Thyroid gland (tissue), 4 donors: ENCODE results near the gene ATXN7L2.

ENCODE experiments used
- CTCF ChIP-seq, 6 experiments: fragments of 200-600 bp in 3 of 6; fragments of 450-650 bp in 3 of 6; sonication (generic) in 3 of 6; IDR thresholded peaks; one replicate each; pipeline ENCODE4 v1.5.1; 2016 to 2019; ENCODE audit warnings: antibody characterized with exemption in 6 of 6, mild to moderate bottlenecking in 2 of 6, inconsistent platforms in 1 of 6, moderate library complexity in 1 of 6
- POLR2A ChIP-seq, 2 donors: fragments of 450-650 bp; IDR thresholded peaks; one replicate each; pipeline ENCODE4 v1.6.1; 2017; ENCODE audit warnings: antibody characterized with exemption in 2 of 2, mild to moderate bottlenecking in 2 of 2, moderate library complexity in 1 of 2

GRCh38 chr1:109477821-109478220 lies 5.9 kb upstream of the ATXN7L2 start:
- no peak for TF ChIP-seq CTCF (IDR thresholded peaks at IDR 0.05)
- TF ChIP-seq POLR2A (IDR thresholded peaks at IDR 0.05): no peak
